Lung (tissue), 12 donors: ENCODE results near the gene LAMA1. TPM values are rescaled to one million over a fixed set of nuclear protein-coding genes. Genes with fewer than 3 reads are reported as not detected.

Experiments used
- ATAC-seq: fragments of 200-7000 bp; cut with Tn5 transposase; one replicate; pipeline ENCODE4 v1.9.1; 2020; ENCODE audit warnings: moderate number of reproducible peaks; ENCODE audit not compliant: insufficient read depth, low FRiP score
- DNase-seq, 3 donors: peaks; one replicate each; pipeline ENCODE4 v3.0.0-alpha.2; 2013 to 2017
- H3K27ac ChIP-seq, 2 donors: one replicate each; pipeline ENCODE4 v1.5.1; 2013; ENCODE audit warnings: mild to moderate bottlenecking in 2 of 2, moderate library complexity in 2 of 2, control low read depth in 1 of 2, inconsistent platforms in 1 of 2, low read depth in 1 of 2, low read length in 1 of 2
- H3K27me3 ChIP-seq, 3 donors: one replicate each; pipeline ENCODE4 v1.5.1; 2013; ENCODE audit warnings: low read length in 2 of 3; ENCODE audit not compliant: control insufficient read depth in 3 of 3, insufficient read depth in 3 of 3
- H3K36me3 ChIP-seq, 4 donors: one replicate each; pipeline ENCODE4 v1.5.1; 2013; ENCODE audit warnings: low read length in 4 of 4, mild to moderate bottlenecking in 1 of 4, moderate library complexity in 1 of 4; ENCODE audit not compliant: control insufficient read depth in 4 of 4, insufficient read depth in 4 of 4
- H3K4me1 ChIP-seq, 5 donors: one replicate each; pipeline ENCODE4 v1.5.1; 2013; ENCODE audit warnings: low read length in 5 of 5, mild to moderate bottlenecking in 2 of 5, moderate library complexity in 1 of 5; ENCODE audit not compliant: control insufficient read depth in 5 of 5, insufficient read depth in 5 of 5
- H3K4me3 ChIP-seq: one replicate; pipeline ENCODE4 v1.5.1; 2013; ENCODE audit warnings: mild to moderate bottlenecking, control low read depth, moderate library complexity
- H3K9ac ChIP-seq, 2 donors: one replicate each; pipeline ENCODE4 v1.5.1; 2013; ENCODE audit warnings: low read length in 2 of 2, control low read depth in 1 of 2; ENCODE audit not compliant: insufficient read depth in 1 of 2
- H3K9me3 ChIP-seq, 4 donors: one replicate each; pipeline ENCODE4 v1.5.1; 2013; ENCODE audit warnings: low read length in 3 of 4, mild to moderate bottlenecking in 1 of 4, moderate library complexity in 1 of 4; ENCODE audit not compliant: control insufficient read depth in 4 of 4, insufficient read depth in 3 of 4
- CTCF ChIP-seq: IDR thresholded peaks from 2 replicates; pipeline ENCODE4 v1.5.1; 2012; ENCODE audit warnings: mild to moderate bottlenecking; ENCODE audit errors: control extremely low read depth, extremely low read depth
- WGBS, 2 donors: extraction: QIAGEN DNeasy Blood & Tissue Kit; methylation state at CpG; one replicate each; pipeline ENCODE4 v1.1.7; 2013; 5-methylcytosine and 5-hydroxymethylcytosine counted together
- polyA plus RNA-seq, 2 donors: library from polyadenylated mRNA; stranded (reverse); fragments of 200-250 nt; gene quantifications; one replicate each; pipeline ENCODE4 v1.2.1, GENCODE V29; 2013
- total RNA-seq, 2 donors: library from RNA; depleted of rRNA in 1 of 2; stranded (reverse); fragments of >200 nt in 1 of 2; gene quantifications; one replicate each; pipeline ENCODE4 v1.2.1, GENCODE V29; 2014 to 2021
- donor health status: control.
- donor health status: control.
- donor health status: Bipolar disorder and iron deficiency.
- donor health status: healthy.
- donor health status: DM: yes; HTN: yes; CAD: no.

Gene LAMA1
- total and polyA plus RNA-seq, 4 donors = 0.66 to 2.8 (median 1.7) TPM

GRCh38 chr18:7094427-7094826 is 23.2 kb downstream of the LAMA1 start:
- no peak for ATAC-seq
- Histone ChIP-seq H3K4me3 (no peak overlapping the region), H3K36me3 (no peaks in the 10 kb centered on the region), H3K9me3 (no peaks in the 10 kb centered on the region), H3K9ac (no peak overlapping the region), H3K27ac (no peak overlapping the region), H3K4me1 (peaks cover 0 to 5% (median 0%) of the 10 kb centered on the region in 5 donors), H3K27me3 (no peaks in the 10 kb centered on the region)
- TF ChIP-seq CTCF = no peak
- peak in 2 of 3 donors; percentile 40 to 77 for DNase-seq

- 47 to 71% methylated on average over 2 of the region's 2 CpGs for WGBS, 2 donors
- H3K9me3 ChIP-seq = peaks cover 0 to 2% (median 0%) of the 10 kb centered on the region in 4 donors
- no peak for ATAC-seq
These were observed 26.8 kb downstream of the LAMA1 start for GRCh38 chr18:7090771-7091170.

GRCh38 chr18:7089369-7089768 is 28.2 kb downstream of the LAMA1 start:
- TF ChIP-seq CTCF = no peak
- no peaks in the 10 kb centered on the region for H3K27me3 ChIP-seq
- no peak overlapping the region for H3K27ac ChIP-seq
- no peak for DNase-seq
- 77 to 79% methylated on average over 8 of the region's 8 CpGs for WGBS, 2 donors
- no peak overlapping the region for H3K4me3 ChIP-seq
- peaks cover 0 to 7% (median 0%) of the 10 kb centered on the region in 5 donors for H3K4me1 ChIP-seq
- H3K9ac ChIP-seq = no peak overlapping the region
- ATAC-seq = no peak
- H3K9me3 ChIP-seq = peaks cover 0 to 2% (median 0%) of the 10 kb centered on the region in 4 donors
- H3K36me3 ChIP-seq = no peaks in the 10 kb centered on the region

More at GRCh38 chr18:7090771-7091170, 26.8 kb downstream of the LAMA1 start:
- no peak for DNase-seq
- Histone ChIP-seq H3K9ac (no peak overlapping the region), H3K4me1 (peaks cover 0 to 6% (median 0%) of the 10 kb centered on the region in 5 donors), H3K36me3 (no peaks in the 10 kb centered on the region), H3K27me3 (no peaks in the 10 kb centered on the region), H3K4me3 (no peak overlapping the region), H3K27ac (no peak overlapping the region)
- no peak for TF ChIP-seq CTCF
